Fibroblast of gingiva (primary cell): ENCODE measurements around the gene FAAP20.

Experiments used
- DNase-seq: peaks from one replicate; pipeline ENCODE4 v3.0.0-alpha.2; 2011; ENCODE audit warnings: low read depth

Gene FAAP20

DNA sequence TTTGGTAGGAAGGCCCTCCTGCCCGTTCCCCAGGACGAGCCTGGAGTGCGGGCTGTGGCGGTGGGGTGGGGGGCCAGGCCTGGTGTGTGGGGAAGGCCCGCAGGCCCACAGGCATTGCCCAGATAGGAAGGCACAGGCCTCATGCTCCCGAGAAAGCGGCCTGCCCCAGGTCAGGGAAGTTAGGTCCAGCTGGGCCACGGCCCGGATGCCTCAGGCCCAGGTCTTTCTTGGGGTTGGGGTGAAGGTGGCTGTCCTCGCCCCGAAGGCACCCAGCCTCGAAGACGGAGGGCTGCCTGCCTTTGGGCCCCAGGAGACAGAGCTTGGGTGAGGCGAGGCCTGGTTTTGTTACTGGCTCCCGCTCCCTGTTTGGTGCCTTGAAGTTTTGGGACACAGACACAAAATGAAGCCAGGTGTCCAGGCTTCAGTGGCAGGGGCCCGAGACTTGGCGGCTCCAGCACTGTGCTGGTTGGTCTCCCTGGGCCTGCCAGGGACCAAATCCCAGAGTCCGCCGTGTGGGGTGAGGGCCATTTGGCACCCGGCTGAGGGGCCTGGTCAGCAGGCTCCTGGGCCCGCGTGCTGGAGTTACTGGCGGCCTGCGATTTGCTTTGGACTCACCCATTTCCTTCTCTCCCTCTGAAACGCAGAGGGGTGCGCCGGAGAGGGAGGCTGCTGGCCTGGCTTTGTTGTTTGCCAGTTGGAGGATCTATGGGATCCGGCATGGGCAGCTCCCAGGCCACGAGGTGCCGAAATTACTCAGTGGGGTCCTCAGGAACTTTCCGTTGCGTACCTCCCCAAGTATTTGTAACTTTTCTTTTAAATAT, 35.5 kb upstream of the FAAP20 start:
- peak; percentile 52 for DNase-seq

DNA sequence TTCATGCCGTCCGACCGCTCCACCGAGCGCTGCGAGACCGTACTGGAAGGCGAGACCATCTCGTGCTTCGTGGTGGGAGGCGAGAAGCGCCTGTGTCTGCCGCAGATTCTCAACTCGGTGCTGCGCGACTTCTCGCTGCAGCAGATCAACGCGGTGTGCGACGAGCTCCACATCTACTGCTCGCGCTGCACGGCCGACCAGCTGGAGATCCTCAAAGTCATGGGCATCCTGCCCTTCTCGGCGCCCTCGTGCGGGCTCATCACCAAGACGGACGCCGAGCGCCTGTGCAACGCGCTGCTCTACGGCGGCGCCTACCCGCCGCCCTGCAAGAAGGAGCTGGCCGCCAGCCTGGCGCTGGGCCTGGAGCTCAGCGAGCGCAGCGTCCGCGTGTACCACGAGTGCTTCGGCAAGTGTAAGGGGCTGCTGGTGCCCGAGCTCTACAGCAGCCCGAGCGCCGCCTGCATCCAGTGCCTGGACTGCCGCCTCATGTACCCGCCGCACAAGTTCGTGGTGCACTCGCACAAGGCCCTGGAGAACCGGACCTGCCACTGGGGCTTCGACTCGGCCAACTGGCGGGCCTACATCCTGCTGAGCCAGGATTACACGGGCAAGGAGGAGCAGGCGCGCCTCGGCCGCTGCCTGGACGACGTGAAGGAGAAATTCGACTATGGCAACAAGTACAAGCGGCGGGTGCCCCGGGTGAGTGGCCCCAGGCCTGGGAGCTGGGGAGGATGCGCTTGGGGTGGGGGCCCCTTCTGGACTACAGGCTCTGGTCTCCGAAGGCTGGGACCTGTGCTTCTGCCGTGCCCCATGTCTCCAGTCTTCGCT, 34.7 kb upstream of the FAAP20 start:
- peak; percentile 69 for DNase-seq

DNA sequence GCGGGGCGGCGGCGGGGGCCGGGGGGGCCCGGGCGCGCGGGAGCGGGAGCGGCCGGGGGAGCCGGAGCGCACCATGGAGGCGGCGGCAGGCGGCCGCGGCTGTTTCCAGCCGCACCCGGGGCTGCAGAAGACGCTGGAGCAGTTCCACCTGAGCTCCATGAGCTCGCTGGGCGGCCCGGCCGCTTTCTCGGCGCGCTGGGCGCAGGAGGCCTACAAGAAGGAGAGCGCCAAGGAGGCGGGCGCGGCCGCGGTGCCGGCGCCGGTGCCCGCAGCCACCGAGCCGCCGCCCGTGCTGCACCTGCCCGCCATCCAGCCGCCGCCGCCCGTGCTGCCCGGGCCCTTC, 34.1 kb upstream of the FAAP20 start:
- no peak for DNase-seq

GRCh38 chr1:2228157-2228594, 33.6 kb upstream of the FAAP20 start, which contains the start of gene SKI:
Gene SKI (plus strand): TSS chr1:2228319. CDS start chr1:2228767, 448 bp downstream.
- no peak for DNase-seq

DNA sequence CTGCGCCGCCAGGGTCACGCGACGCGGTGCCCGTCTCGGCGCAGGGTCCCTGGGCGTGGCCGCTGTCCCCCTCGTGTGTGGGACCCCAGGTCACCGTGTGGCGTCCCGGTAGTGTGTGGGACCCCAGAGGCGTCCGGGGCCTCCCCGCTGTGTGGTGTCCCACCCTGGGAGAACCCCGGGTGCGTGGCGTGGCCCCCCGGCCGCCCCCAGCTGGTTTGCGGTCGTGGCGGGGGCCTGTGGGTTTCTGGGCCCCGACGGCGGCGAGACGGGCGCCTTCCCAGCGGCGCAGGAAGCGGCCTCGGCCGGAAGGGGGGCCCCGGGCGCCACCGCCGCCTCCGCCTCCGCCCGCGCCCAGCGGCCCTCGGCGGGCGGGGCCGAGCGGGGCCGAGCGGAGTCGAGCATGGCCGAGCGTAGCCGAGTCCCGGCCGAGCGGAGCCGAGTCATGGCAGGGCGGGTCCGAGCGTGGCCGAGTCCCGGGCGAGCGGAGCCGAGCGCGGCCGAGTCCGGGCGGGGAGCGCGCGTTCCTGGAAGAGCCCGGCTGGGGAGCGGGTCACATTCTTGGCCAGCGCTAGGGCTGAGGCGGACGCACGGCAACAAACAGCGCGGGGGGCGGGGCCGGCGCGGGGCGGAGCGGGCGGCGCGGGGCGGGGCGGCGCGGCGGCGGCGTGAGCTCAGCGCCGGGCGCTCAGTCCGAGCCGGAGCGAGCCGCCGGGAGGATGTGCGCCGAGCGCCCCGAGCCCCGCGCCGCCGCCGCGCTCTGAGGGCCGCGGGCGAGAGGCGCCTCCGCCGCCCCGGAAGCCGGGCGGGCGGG, 33.0 kb upstream of the FAAP20 start:
- DNase-seq = peak; percentile 97

DNA sequence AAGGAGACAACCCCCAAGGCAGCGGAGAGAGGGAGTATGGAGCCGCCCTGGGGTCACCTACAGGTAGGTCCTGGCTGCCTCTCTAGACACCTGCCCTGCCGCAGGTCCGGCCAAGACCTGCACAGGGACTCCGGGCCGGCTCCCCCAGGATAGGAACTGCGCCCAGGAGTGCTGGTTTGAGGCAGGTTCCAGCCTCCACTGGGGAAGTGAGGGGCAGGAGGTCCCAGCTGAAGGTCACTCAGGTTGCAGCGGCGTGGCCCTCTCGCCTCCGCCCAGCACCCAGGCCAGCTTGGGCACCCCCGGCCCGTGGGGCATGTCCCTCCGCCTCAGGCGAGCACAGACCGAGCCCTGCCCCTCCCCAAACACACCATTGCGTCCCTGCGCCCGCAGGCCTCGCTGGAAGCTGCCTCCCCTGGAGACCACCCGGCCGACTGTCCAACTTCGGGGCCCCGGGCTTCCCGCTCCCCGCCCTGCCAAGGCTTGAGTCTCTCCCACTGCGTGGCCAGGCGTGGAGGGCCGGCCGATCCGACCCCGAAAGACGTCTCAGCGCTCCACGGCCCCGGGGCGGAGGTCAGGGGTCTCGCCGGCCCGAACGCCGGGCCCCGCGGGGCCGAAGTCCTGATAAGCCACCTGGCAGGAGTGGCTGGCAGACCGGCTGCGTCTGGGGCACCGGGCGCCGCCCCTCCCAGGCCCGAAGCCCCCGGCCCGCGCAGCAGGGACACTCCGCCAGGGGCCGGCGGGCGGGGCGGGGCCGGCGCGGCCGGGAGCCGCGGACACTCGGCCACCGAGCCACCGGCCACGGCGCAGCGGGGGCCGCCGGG, 32.2 kb upstream of the FAAP20 start:
- DNase-seq = no peak

DNA sequence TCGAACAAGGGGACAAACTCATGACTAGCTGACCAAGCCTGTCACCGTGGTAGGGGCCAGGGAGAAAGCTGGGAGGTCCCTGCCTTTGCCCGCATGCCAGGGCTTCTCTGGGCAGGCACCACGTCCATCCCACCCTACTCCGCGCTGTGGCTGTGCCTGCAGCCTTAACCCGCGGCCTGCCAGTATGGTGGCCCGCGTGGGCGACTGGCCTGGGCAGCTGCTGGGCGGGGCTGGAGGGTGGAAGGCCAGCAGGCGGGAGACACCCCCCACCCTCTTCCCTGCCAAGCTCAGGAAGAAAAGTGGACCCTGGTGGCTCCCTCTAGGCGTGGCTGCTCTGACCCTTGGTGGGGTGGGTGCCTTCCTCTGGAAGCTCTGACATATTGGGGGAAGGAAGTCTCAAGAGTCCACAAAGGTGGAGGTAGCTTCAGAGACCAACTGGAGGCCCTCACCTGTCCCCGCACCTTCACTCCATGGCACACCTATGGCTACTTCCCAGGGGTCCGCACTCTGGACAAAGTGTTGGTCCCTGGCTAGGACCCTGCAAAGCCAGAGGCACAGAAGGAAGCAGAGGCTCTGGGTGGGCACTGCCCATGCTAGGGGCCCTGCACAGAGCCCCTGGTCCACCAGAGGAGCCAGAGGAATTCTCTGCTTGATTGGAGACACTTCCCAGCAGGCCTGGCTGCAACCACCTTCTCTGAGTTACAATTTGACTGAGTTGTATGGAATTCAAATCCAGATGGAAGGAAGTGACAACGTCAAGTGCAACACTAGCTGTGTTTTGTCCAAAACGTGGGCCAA, 30.3 kb upstream of the FAAP20 start:
- no peak for DNase-seq

DNA sequence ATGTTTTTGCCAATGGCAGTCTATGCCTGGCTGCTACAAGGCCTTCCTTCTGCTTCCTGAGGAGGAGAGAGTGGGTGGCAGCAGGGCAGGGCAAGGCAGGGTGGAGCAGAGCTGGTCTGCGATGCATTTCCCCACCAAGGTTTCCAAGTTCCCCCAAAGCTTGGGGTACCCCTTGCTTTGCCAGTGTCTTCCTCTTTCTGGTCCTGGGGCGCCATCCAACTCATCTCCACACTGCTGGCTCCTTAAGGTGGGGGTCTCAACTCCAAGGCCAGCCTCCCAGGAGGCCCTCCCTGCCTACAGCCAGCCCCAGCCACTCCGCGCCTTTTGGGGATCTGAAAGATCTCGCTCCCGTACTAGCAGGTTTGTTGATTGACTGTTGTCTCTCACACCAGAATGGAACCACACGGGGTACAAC, 29.6 kb upstream of the FAAP20 start:
- no peak for DNase-seq

DNA sequence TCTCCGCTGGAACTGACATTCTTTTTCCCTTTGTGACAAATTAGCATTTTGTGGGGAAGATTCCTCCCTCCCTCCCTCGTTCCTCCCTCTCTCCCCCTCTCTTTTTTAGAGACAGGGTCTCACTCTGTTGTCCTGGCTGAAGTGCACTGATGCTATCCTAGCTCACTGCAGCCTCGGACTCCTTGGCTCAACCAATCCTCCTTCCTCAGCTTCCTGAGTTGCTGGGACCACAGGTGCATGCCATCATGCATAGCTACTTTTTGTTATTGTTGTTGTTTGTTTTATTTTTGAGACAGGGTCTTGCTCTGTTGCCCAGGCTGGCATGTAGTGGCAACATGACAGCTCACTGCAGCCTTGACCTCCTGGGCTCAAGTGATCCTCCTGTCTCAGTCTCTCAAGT, 26.7 kb upstream of the FAAP20 start:
- DNase-seq = no peak

GRCh38 chr1:2216767-2217058, 22.1 kb upstream of the FAAP20 start:
- no peak for DNase-seq

- DNase-seq = no peak
These were observed 21.6 kb upstream of the FAAP20 start for GRCh38 chr1:2215909-2216766.

DNA sequence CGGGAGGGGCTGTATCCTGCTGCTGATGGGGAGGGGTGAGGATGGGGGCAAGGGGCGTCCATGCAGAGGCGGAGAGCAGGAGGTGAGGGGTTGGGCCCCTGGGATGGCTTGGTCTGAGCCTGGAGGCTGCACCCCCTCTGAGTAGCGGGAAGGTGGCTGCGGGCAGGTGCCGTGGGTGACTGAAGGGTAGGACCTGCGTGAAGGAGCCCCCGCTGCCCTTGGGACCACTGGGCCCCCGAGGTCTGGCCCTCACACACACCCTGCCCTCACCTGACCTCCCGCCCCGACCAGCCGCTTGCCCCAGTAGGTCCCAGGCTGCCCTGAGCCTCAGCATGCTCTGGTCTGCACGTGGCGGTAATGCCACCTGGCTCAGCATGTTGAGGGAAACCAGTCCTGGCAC, 20.8 kb upstream of the FAAP20 start:
- no peak for DNase-seq

GRCh38 chr1:2214541-2215241, 20.1 kb upstream of the FAAP20 start:
- DNase-seq = no peak

- peak; percentile 85 for DNase-seq
These were observed 19.3 kb upstream of the FAAP20 start for GRCh38 chr1:2213576-2214505.

- DNase-seq = peak; percentile 96
These were observed 18.2 kb upstream of the FAAP20 start for GRCh38 chr1:2212532-2213491.

DNA sequence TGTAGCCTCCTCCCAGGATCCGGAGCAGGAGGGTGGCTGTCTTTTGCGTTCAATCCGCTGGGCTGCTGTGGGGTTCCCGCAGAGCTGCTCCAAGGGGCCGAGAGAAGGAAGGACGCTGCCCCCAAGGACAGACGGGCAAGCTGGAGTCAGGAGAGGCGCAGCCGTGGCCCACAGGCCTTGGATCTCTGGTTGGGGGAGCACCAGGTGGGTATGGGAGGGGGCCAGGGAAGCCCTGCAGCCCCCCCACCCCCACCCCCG, 17.6 kb upstream of the FAAP20 start:
- DNase-seq = no peak

- no peak for DNase-seq
These were observed 16.2 kb upstream of the FAAP20 start for GRCh38 chr1:2210786-2211185.
